H7 (cell line): Measurements from ENCODE around the gene C21orf91. TPM values are rescaled to one million over a fixed set of nuclear protein-coding genes. Genes with fewer than 3 reads are reported as not detected.

Experiments used
- DNase-seq: peaks from one replicate; pipeline ENCODE4 v3.0.0; 2012
- H3K27me3 ChIP-seq: 2 replicates; pipeline ENCODE4 v1.6.0; 2011; ENCODE audit warnings: mild to moderate bottlenecking, low read length; ENCODE audit not compliant: control insufficient read depth, insufficient read depth
- H3K36me3 ChIP-seq: replicated peaks from 2 replicates; pipeline ENCODE4 v1.5.1; 2011; ENCODE audit warnings: low read length; ENCODE audit not compliant: control insufficient read depth, insufficient read depth
- H3K4me3 ChIP-seq: 2 replicates; pipeline ENCODE4 v1.5.1; 2011; ENCODE audit warnings: low read depth, mild to moderate bottlenecking, control low read depth, low read length, moderate library complexity; ENCODE audit not compliant: insufficient read depth
- total RNA-seq: library from RNA; depleted of rRNA; stranded (reverse); fragments of >200 nt; shearing (Covaris generic); gene quantifications from 2 replicates; pipeline ENCODE4 v1.2.3, GENCODE V29; 2014

The C21orf91 gene
- total RNA-seq, 1 experiment from 2014 or later, result 17.2 TPM

GRCh38 chr21:17789656-17790055 is 29.5 kb downstream of the C21orf91 start:
- H3K36me3 ChIP-seq, result peaks cover 1% of the 10 kb centered on the region
- no peak for DNase-seq
- no peaks in the 10 kb centered on the region for H3K27me3 ChIP-seq
- H3K4me3 ChIP-seq, result no peak overlapping the region

- peaks cover 1% of the 10 kb centered on the region for H3K36me3 ChIP-seq
- no peaks in the 10 kb centered on the region for H3K27me3 ChIP-seq
- H3K4me3 ChIP-seq, result no peak overlapping the region
- no peak for DNase-seq
Measured at GRCh38 chr21:17789069-17789468, 30.1 kb downstream of the C21orf91 start.

- Histone ChIP-seq H3K4me3 (no peak overlapping the region), H3K36me3 (no peaks in the 10 kb centered on the region; the same call in none of the 2 replicates), H3K27me3 (no peaks in the 10 kb centered on the region)
Measured at GRCh38 chr21:17786851-17787181, 32.3 kb downstream of the C21orf91 start.

GRCh38 chr21:17786071-17786850 is 32.9 kb downstream of the C21orf91 start:
- no peaks in the 10 kb centered on the region for H3K27me3 ChIP-seq
- DNase-seq, result no peak
- H3K36me3 ChIP-seq, result no peaks in the 10 kb centered on the region; the same call in none of the 2 replicates
- H3K4me3 ChIP-seq, result no peak overlapping the region

More at GRCh38 chr21:17786851-17787181, 32.3 kb downstream of the C21orf91 start:
- DNase-seq, result no peak

- no peak for DNase-seq
- no peak overlapping the region for H3K4me3 ChIP-seq
- no peaks in the 10 kb centered on the region; the same call in none of the 2 replicates for H3K36me3 ChIP-seq
- H3K27me3 ChIP-seq, result no peaks in the 10 kb centered on the region
Measured at GRCh38 chr21:17785403-17785788, 33.8 kb downstream of the C21orf91 start.

GRCh38 chr21:17784604-17785402 is 34.4 kb downstream of the C21orf91 start:
- Histone ChIP-seq H3K27me3 (no peaks in the 10 kb centered on the region), H3K36me3 (no peaks in the 10 kb centered on the region; the same call in none of the 2 replicates), H3K4me3 (no peak overlapping the region)
- DNase-seq, result no peak

- Histone ChIP-seq H3K36me3 (no peaks in the 10 kb centered on the region; the same call in none of the 2 replicates), H3K27me3 (no peaks in the 10 kb centered on the region), H3K4me3 (no peak overlapping the region)
- DNase-seq, result no peak
Measured at GRCh38 chr21:17784180-17784598, 35.0 kb downstream of the C21orf91 start.

- DNase-seq, result no peak
- no peaks in the 10 kb centered on the region; the same call in none of the 2 replicates for H3K36me3 ChIP-seq
Measured at GRCh38 chr21:17783481-17784179, 35.5 kb downstream of the C21orf91 start.

GRCh38 chr21:17783003-17783402 is 36.2 kb downstream of the C21orf91 start:
- Histone ChIP-seq H3K27me3 (no peaks in the 10 kb centered on the region), H3K36me3 (no peaks in the 10 kb centered on the region; the same call in none of the 2 replicates)
- no peak for DNase-seq

More at GRCh38 chr21:17783481-17784179, 35.5 kb downstream of the C21orf91 start:
- Histone ChIP-seq H3K4me3 (no peak overlapping the region), H3K27me3 (no peaks in the 10 kb centered on the region)

GRCh38 chr21:17782051-17782450 is 37.1 kb downstream of the C21orf91 start:
- Histone ChIP-seq H3K4me3 (no peak overlapping the region), H3K27me3 (no peaks in the 10 kb centered on the region), H3K36me3 (no peaks in the 10 kb centered on the region; the same call in none of the 2 replicates)
- no peak for DNase-seq

More at GRCh38 chr21:17783003-17783402, 36.2 kb downstream of the C21orf91 start:
- H3K4me3 ChIP-seq, result no peak overlapping the region

GRCh38 chr21:17781524-17781923 is 37.6 kb downstream of the C21orf91 start:
- no peak for DNase-seq
- Histone ChIP-seq H3K4me3 (no peak overlapping the region), H3K36me3 (no peaks in the 10 kb centered on the region; the same call in none of the 2 replicates), H3K27me3 (no peaks in the 10 kb centered on the region)

- Histone ChIP-seq H3K36me3 (no peaks in the 10 kb centered on the region; the same call in 1 of the 2 replicates), H3K4me3 (no peak overlapping the region)
- no peak for DNase-seq
Measured at GRCh38 chr21:17780539-17780938, 38.6 kb downstream of the C21orf91 start.

GRCh38 chr21:17779980-17780379 is 39.2 kb downstream of the C21orf91 start:
- Histone ChIP-seq H3K27me3 (no peaks in the 10 kb centered on the region), H3K36me3 (no peaks in the 10 kb centered on the region), H3K4me3 (no peak overlapping the region)
- DNase-seq, result no peak

More at GRCh38 chr21:17780539-17780938, 38.6 kb downstream of the C21orf91 start:
- no peaks in the 10 kb centered on the region for H3K27me3 ChIP-seq

GRCh38 chr21:17779496-17779895 is 39.7 kb downstream of the C21orf91 start:
- Histone ChIP-seq H3K27me3 (no peaks in the 10 kb centered on the region), H3K4me3 (no peak overlapping the region), H3K36me3 (no peaks in the 10 kb centered on the region)
- no peak for DNase-seq
